Nephron progenitor cell (in vitro differentiated cells): Measurements from ENCODE around the gene EXOC4.

ENCODE experiments used
- DNase-seq: peaks from one replicate; pipeline ENCODE4 v3.0.0; 2021
- H3K27ac Mint-ChIP-seq: 2 replicates; pipeline ENCODE4 v1.8.0; 2021; ENCODE audit warnings: mild to moderate bottlenecking, moderate library complexity, mixed read lengths
- H3K27me3 Mint-ChIP-seq: 2 replicates; pipeline ENCODE4 v1.8.0; 2021; ENCODE audit warnings: mild to moderate bottlenecking, low read depth, mixed read lengths; ENCODE audit not compliant: poor library complexity
- H3K36me3 Mint-ChIP-seq: 2 replicates; pipeline ENCODE4 v1.8.0; 2021; ENCODE audit warnings: low read depth, mixed read lengths
- H3K4me1 Mint-ChIP-seq: 2 replicates; pipeline ENCODE4 v1.8.0; 2021; ENCODE audit warnings: mixed read lengths
- H3K4me3 Mint-ChIP-seq: 2 replicates; pipeline ENCODE4 v1.8.0; 2021; ENCODE audit warnings: mild to moderate bottlenecking, moderate library complexity, mixed read lengths
- H3K9me3 Mint-ChIP-seq: 2 replicates; pipeline ENCODE4 v1.8.0; 2021; ENCODE audit warnings: mild to moderate bottlenecking, moderate library complexity, mixed read lengths
- CTCF ChIP-seq: fragments of 200-600 bp; sonication (generic); IDR thresholded peaks from 2 replicates; pipeline ENCODE4 v1.5.0; 2021; ENCODE audit warnings: antibody characterized with exemption

Gene EXOC4

GRCh38 chr7:133331861-133332260 is 79.0 kb downstream of the EXOC4 start:
- H3K36me3 Mint-ChIP-seq: peaks cover 78% of the 10 kb centered on the region
- peaks cover 48% of the 10 kb centered on the region for H3K9me3 Mint-ChIP-seq
- H3K4me1 Mint-ChIP-seq: peaks cover 15% of the 10 kb centered on the region
- H3K4me3 Mint-ChIP-seq: no peak overlapping the region
- DNase-seq: no peak
- H3K27ac Mint-ChIP-seq: no peak overlapping the region
- TF ChIP-seq CTCF: no peak
- peaks cover 7% of the 10 kb centered on the region for H3K27me3 Mint-ChIP-seq

DNA sequence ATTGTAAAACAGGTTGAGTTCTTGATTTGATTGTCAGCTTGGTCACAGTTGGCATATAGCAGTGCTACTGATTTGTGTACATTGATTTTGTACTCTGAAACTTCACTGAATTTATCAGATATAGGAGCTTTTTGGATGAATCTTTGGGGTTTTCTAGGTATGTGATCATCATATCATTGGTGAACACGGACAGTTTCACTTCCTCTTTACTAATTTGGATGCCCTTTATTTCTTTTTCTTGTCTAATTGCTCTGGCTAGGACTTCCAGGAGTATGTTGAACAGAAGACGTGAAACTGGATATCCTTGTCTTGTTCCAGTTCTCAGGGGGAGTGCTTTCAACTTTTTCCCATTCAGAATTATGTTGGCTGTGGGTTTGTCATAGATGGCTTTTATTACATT is 86.9 kb downstream of the EXOC4 start:
- H3K9me3 Mint-ChIP-seq: peaks cover 85% of the 10 kb centered on the region
- no peak overlapping the region for H3K4me3 Mint-ChIP-seq
- H3K36me3 Mint-ChIP-seq: peaks cover 94% of the 10 kb centered on the region

GRCh38 chr7:133344275-133344674 is 91.4 kb downstream of the EXOC4 start:
- no peak overlapping the region for H3K4me3 Mint-ChIP-seq
- H3K36me3 Mint-ChIP-seq: peaks cover 57% of the 10 kb centered on the region
- peaks cover 2% of the 10 kb centered on the region for H3K27me3 Mint-ChIP-seq
- H3K9me3 Mint-ChIP-seq: peaks cover 50% of the 10 kb centered on the region
- TF ChIP-seq CTCF: peak; percentile 24
- DNase-seq: no peak
- H3K4me1 Mint-ChIP-seq: no peaks in the 10 kb centered on the region
- no peak overlapping the region for H3K27ac Mint-ChIP-seq

More for the DNA sequence above, 86.9 kb downstream of the EXOC4 start:
- TF ChIP-seq CTCF: no peak
- Mint-ChIP-seq H3K4me1 (no peaks in the 10 kb centered on the region), H3K27ac (no peak overlapping the region), H3K27me3 (peaks cover 5% of the 10 kb centered on the region)
- no peak for DNase-seq

DNA sequence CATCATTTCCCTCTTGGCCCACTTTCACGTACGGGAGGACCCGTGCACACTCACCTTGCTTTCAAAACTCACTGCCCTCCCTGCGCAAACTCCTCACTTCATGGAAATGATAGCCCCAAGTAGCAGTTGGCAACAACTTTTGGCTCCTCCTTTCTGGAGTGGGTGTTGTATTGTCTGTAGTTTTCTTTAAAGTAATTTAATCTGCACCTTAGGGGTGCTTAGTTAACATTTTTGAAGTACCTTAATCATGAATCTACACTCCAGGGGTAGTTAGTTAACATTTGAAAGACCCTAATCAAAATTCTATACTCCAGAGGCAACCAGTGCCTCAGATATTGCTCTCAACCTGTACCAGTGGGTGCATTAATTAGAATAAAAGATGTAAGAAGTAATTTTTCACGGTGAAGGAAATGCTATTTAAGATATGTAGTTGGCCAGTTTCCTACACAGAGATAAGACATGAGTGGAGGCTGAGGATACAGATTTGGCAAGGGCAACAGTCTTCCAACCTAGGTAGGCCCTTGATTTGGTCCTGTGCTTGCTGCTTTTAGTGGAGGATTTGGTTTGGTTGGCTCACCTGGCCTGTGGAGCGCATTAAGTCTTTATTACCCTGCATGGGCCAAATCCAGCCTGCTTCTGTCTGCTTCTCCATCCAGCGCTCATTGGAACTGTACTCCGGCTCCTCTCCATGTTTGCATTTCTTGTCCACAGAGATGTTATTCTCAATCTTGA is 93.0 kb downstream of the EXOC4 start:
- Mint-ChIP-seq H3K9me3 (peaks cover 47% of the 10 kb centered on the region), H3K4me3 (no peak overlapping the region), H3K4me1 (no peaks in the 10 kb centered on the region), H3K27me3 (no peaks in the 10 kb centered on the region), H3K27ac (no peak overlapping the region), H3K36me3 (peaks cover 55% of the 10 kb centered on the region)
- no peak for TF ChIP-seq CTCF
- DNase-seq: no peak

DNA sequence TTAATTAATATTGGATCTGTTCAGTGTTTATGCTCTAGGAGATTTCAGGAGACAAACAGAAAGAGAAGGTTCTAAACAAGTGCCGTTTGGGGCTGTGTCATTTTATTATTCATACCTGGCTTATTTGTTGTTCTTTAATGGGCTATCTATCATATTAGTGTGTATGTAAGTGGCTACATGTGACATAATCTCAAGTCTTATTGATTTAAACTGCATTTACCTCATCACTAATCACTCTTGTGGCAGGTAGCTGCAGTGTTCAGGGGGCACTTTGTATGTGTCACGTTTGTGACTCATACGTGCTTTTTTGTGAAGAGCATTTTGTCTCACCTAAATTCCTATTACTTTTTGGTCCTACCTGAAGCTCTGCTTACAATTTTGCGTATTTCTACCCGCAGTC is 95.4 kb downstream of the EXOC4 start:
- H3K36me3 Mint-ChIP-seq: peaks cover 50% of the 10 kb centered on the region
- no peak overlapping the region for H3K27ac Mint-ChIP-seq
- no peak overlapping the region for H3K4me3 Mint-ChIP-seq
- DNase-seq: no peak
- H3K4me1 Mint-ChIP-seq: no peaks in the 10 kb centered on the region
- H3K27me3 Mint-ChIP-seq: no peaks in the 10 kb centered on the region
- peaks cover 44% of the 10 kb centered on the region for H3K9me3 Mint-ChIP-seq
- TF ChIP-seq CTCF: no peak

DNA sequence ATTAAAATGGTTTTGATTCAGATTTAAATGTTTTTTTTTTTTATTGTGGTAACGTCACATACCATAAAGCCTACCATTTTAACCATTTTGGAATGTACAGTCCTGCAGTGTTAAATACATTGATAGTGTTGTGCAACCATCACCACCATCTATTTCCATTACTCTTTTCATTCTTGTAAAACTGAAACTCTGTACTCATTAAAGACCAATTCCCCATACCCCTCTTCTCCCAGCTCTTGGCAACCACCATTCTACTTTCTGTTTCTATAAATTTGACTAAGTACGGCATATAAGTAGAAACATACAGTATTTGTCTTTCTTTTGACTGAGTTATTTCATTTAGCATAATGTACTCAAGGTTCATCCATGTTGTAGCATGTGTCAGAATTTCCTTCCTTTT is 96.2 kb downstream of the EXOC4 start:
- Mint-ChIP-seq H3K27ac (no peak overlapping the region), H3K36me3 (peaks cover 50% of the 10 kb centered on the region), H3K27me3 (peaks cover 4% of the 10 kb centered on the region), H3K9me3 (peaks cover 46% of the 10 kb centered on the region), H3K4me3 (no peak overlapping the region), H3K4me1 (no peaks in the 10 kb centered on the region)
- no peak for DNase-seq
- no peak for TF ChIP-seq CTCF
